NCI-H128 (cell line): ENCODE measurements around the gene TSPY9.
"Not testable (repeated sequence)": the region's sequence is repeated elsewhere in the genome, so short reads cannot be mapped to it uniquely, and the experiment has no call there.

Source experiments
- DNase-seq: peaks from one replicate; lab custom pipeline; 2025; ENCODE audit not compliant: unreplicated experiment; lab: John Stamatoyannopoulos, UW

The TSPY9 gene

GRCh38 chrY:9486967-9487366 is at the start of gene TSPY9:
Gene TSPY9, plus strand, starts transcription at chrY:9487267. Its CDS starts 46 bp downstream, at chrY:9487313.
- DNase-seq: not testable (repeated sequence)

- DNase-seq: not testable (repeated sequence)
These were observed 20.4 kb upstream of the TSPY9 start, which contains the start of gene TSPY1 for GRCh38 chrY:9466655-9467054. Gene TSPY1, plus strand, starts transcription at chrY:9466955. Its CDS starts 46 bp downstream, at chrY:9467001.

GRCh38 chrY:9504396-9504795 is 17.3 kb downstream of the TSPY9 start:
- DNase-seq: not testable (repeated sequence)

GRCh38 chrY:9516287-9516686 is 29.2 kb downstream of the TSPY9 start:
- DNase-seq: not testable (repeated sequence)

- DNase-seq: not testable (repeated sequence)
These were observed 40.5 kb downstream of the TSPY9 start, which contains the start of gene TSPY10 for GRCh38 chrY:9527580-9527979. Gene TSPY10, plus strand, starts transcription at chrY:9527880. Its CDS starts 46 bp downstream, at chrY:9527926.
